GM23338 (cell line): Measurements from ENCODE around the gene XIRP2.

ENCODE experiments used
- CREB1 ChIP-seq: fragments of 250-450 bp; sonication (Bioruptor Pico); IDR thresholded peaks from 2 replicates; pipeline ENCODE4 v1.5.0; 2020; ENCODE audit warnings: low read depth, mild to moderate bottlenecking, moderate library complexity
- CTCF ChIP-seq, 2 experiments: fragments of 200-600 bp in 1 of 2; sonication (generic) in 1 of 2; conservative IDR thresholded peaks; 2 replicates each; pipeline versions ENCODE4 v1.5.1 to v1.6.1; 2016 to 2017; ENCODE audit warnings: antibody characterized with exemption in 2 of 2, low read depth in 2 of 2, mild to moderate bottlenecking in 2 of 2, moderate library complexity in 1 of 2
- EZH2 ChIP-seq: fragments of 200-600 bp; sonication (generic); IDR thresholded peaks from one replicate; pipeline ENCODE4 v1.8.0; 2017; ENCODE audit warnings: antibody characterized with exemption, mild to moderate bottlenecking, low read depth; ENCODE audit not compliant: unreplicated experiment
- EZH2phosphoT487 ChIP-seq: fragments of 200-600 bp; sonication (generic); IDR thresholded peaks from one replicate; pipeline ENCODE4 v1.8.1; 2018; ENCODE audit warnings: antibody characterized with exemption; ENCODE audit not compliant: unreplicated experiment
- JUNB ChIP-seq: IDR thresholded peaks from one replicate; pipeline ENCODE4 v1.6.1; 2016; ENCODE audit warnings: antibody characterized with exemption; ENCODE audit not compliant: unreplicated experiment
- POLR2AphosphoS5 ChIP-seq: IDR thresholded peaks from 2 replicates; pipeline ENCODE4 v1.6.1; 2016; ENCODE audit warnings: antibody characterized with exemption, low read depth
- REST ChIP-seq: IDR thresholded peaks from one replicate; pipeline ENCODE4 v1.6.1; 2018; ENCODE audit warnings: antibody characterized with exemption; ENCODE audit not compliant: unreplicated experiment

- TF ChIP-seq CTCF (conservative IDR thresholded peaks at IDR 0.05; ENCODE audit: low read depth in 2 of 2) (no peak), POLR2AphosphoS5 (no peak), CREB1 (CRISPR knock-in tag) (no peak), EZH2 (no peak), REST (no peak), EZH2phosphoT487 (no peak), JUNB (no peak)
Measured at GRCh38 chr2:167271932-167272331, 383.7 kb downstream of the XIRP2 start.
